ENCODE results near the gene CREB3L1.

- TF ChIP-seq POLR2A (IDR thresholded peaks at IDR 0.05; ENCODE audit: low read depth, low read length), result no peak
- TF ChIP-seq, protein P1, sequence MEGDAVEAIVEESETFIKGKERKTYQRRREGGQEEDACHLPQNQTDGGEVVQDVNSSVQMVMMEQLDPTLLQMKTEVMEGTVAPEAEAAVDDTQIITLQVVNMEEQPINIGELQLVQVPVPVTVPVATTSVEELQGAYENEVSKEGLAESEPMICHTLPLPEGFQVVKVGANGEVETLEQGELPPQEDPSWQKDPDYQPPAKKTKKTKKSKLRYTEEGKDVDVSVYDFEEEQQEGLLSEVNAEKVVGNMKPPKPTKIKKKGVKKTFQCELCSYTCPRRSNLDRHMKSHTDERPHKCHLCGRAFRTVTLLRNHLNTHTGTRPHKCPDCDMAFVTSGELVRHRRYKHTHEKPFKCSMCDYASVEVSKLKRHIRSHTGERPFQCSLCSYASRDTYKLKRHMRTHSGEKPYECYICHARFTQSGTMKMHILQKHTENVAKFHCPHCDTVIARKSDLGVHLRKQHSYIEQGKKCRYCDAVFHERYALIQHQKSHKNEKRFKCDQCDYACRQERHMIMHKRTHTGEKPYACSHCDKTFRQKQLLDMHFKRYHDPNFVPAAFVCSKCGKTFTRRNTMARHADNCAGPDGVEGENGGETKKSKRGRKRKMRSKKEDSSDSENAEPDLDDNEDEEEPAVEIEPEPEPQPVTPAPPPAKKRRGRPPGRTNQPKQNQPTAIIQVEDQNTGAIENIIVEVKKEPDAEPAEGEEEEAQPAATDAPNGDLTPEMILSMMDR (IDR thresholded peaks at IDR 0.05; ENCODE audit: extremely low read depth in 1 of 2, insufficient read depth in 1 of 2, low read depth in 1 of 2, low read length in 2 of 2), result peak; percentile 91 to 98
- TF ChIP-seq POLR2AphosphoS5 (IDR thresholded peaks at IDR 0.05; ENCODE audit: insufficient read depth, low read depth, low read length), result no peak
- TF ChIP-seq EZH2 (IDR thresholded peaks at IDR 0.05; ENCODE audit: borderline replicate concordance, low read depth, low read length, severe bottlenecking), result no peak
- TF ChIP-seq FOS (IDR thresholded peaks at IDR 0.05; ENCODE audit: borderline replicate concordance, insufficient read depth, low read length), result no peak
- TF ChIP-seq MYC (IDR thresholded peaks at IDR 0.05; ENCODE audit: low read depth, low read length), result no peak
- TF ChIP-seq JUN (IDR thresholded peaks at IDR 0.05; ENCODE audit: borderline replicate concordance, insufficient read depth, insufficient read length, low read depth), result no peak
- TF ChIP-seq GATA2 (IDR thresholded peaks at IDR 0.05; ENCODE audit: insufficient read depth, insufficient read length, low read depth, low read length), result no peak
- TF ChIP-seq MAX (IDR thresholded peaks at IDR 0.05; ENCODE audit: insufficient read depth, insufficient read length), result no peak
Measured at GRCh38 chr11:46369458-46370152, 92.1 kb downstream of the CREB3L1 start.

All from endothelial cell of umbilical vein (primary cell).